Fibroblast of lung (primary cell): ENCODE data around the gene ZFP30. TPM values are rescaled to one million over a fixed set of nuclear protein-coding genes. Genes with fewer than 3 reads are reported as not detected.
A peak's percentile ranks its signal among the peaks of the same experiment; 100 is the strongest.

Experiments used
- DNase-seq, 2 donors: peaks; one replicate each; pipeline versions ENCODE4 v3.0.0 to v3.0.0-alpha.2; 2010; ENCODE audit warnings: low read depth in 2 of 2
- H2AFZ ChIP-seq: 2 replicates; pipeline ENCODE4 v1.5.1; 2012; ENCODE audit warnings: low read length, control low read depth, inconsistent platforms
- H3K27ac ChIP-seq: 2 replicates; pipeline ENCODE4 v1.5.1; 2011; ENCODE audit warnings: low read length, control low read depth; ENCODE audit not compliant: insufficient read depth
- H3K27me3 ChIP-seq: 2 replicates; pipeline ENCODE4 v1.5.1; 2011; ENCODE audit warnings: mild to moderate bottlenecking, low read length; ENCODE audit not compliant: control insufficient read depth, insufficient read depth
- H3K36me3 ChIP-seq: 2 replicates; pipeline ENCODE4 v1.5.1; 2011; ENCODE audit warnings: low read length; ENCODE audit not compliant: control insufficient read depth, insufficient read depth
- H3K4me1 ChIP-seq: 2 replicates; pipeline ENCODE4 v1.5.1; 2011; ENCODE audit warnings: low read length; ENCODE audit not compliant: control insufficient read depth, insufficient read depth; ENCODE audit errors: extremely low read depth
- H3K4me2 ChIP-seq: 2 replicates; pipeline ENCODE4 v1.5.1; 2011; ENCODE audit warnings: low read length, control low read depth; ENCODE audit not compliant: insufficient read depth; ENCODE audit errors: extremely low read depth
- H3K4me3 ChIP-seq, 4 experiments: fragments of 200-600 bp in 1 of 4; sonication (generic) in 1 of 4; replicated peaks in 1 of 4; 2 replicates each; pipeline ENCODE4 v1.5.1; 2011 to 2016; ENCODE audit warnings: low read length in 4 of 4, low read depth in 3 of 4, mild to moderate bottlenecking in 3 of 4, control low read depth in 2 of 4, inconsistent platforms in 1 of 4, mixed read lengths in 1 of 4; ENCODE audit not compliant: insufficient read depth in 1 of 4; ENCODE audit errors: control extremely low read depth in 1 of 4
- H3K79me2 ChIP-seq: 2 replicates; pipeline ENCODE4 v1.5.1; 2012; ENCODE audit warnings: mild to moderate bottlenecking, low read length, inconsistent platforms; ENCODE audit not compliant: control insufficient read depth, insufficient read depth
- H3K9ac ChIP-seq: 2 replicates; pipeline ENCODE4 v1.5.1; 2011; ENCODE audit warnings: mild to moderate bottlenecking, low read length, control low read depth; ENCODE audit not compliant: insufficient read depth
- H3K9me3 ChIP-seq: 2 replicates; pipeline ENCODE4 v1.5.1; 2012; ENCODE audit warnings: low read depth, low read length; ENCODE audit not compliant: control insufficient read depth, insufficient read depth
- H4K20me1 ChIP-seq: 2 replicates; pipeline ENCODE4 v1.5.1; 2011; ENCODE audit warnings: low read length; ENCODE audit not compliant: control insufficient read depth, insufficient read depth; ENCODE audit errors: extremely low read depth
- CTCF ChIP-seq, 2 donors: IDR thresholded peaks in 1 of 2; conservative IDR thresholded peaks in 1 of 2; 1 replicate in 1 of 2; 2 replicates in 1 of 2; pipeline ENCODE4 v1.5.1; 2011 to 2012; ENCODE audit warnings: low read length in 2 of 2, control low read depth in 1 of 2, inconsistent platforms in 1 of 2, low read depth in 1 of 2, mild to moderate bottlenecking in 1 of 2
- EZH2 ChIP-seq: IDR thresholded peaks from 2 replicates; pipeline ENCODE4 v1.5.1; 2012; ENCODE audit warnings: low read length, control low read depth, mild to moderate bottlenecking; ENCODE audit errors: missing control alignments
- polyA plus RNA-seq, 2 donors: library from polyadenylated mRNA; depleted of rRNA in 1 of 2; stranded (reverse) in 1 of 2; unstranded in 1 of 2; fragments of >200 nt; gene quantifications; 2 replicates each; pipeline ENCODE4 v1.2.1, GENCODE V29; 2011 to 2012; ENCODE audit warnings: missing spikeins in 1 of 2
- total RNA-seq: library from RNA; depleted of rRNA; stranded (reverse); fragments of >200 nt; gene quantifications from 2 replicates; pipeline ENCODE4 v1.2.1, GENCODE V29; 2014

ZFP30 gene
- total and polyA plus RNA-seq, 2 donors (not counting 1 experiment from before 2014, with no cell fraction given): 4.5 to 23.0 TPM

- TF ChIP-seq EZH2: no peak
- TF ChIP-seq CTCF (conservative IDR thresholded peaks at IDR 0.05 in 1 of 2, IDR thresholded peaks at IDR 0.05 in 1 of 2; ENCODE audit: low read depth in 1 of 2, low read length in 2 of 2): no peak
- Histone ChIP-seq H3K36me3 (no peaks in the 10 kb centered on the region), H3K9me3 (no peaks in the 10 kb centered on the region), H3K27me3 (no peaks in the 10 kb centered on the region), H3K79me2 (no peaks in the 10 kb centered on the region), H3K4me2 (peak overlapping the region; percentile 98), H3K4me1 (peaks cover 2% of the 10 kb centered on the region), H2AFZ (peak overlapping the region; percentile 96), H4K20me1 (no peaks in the 10 kb centered on the region), H3K4me3 (peak overlapping the region; percentile 68 to 98 (median 83)), H3K27ac (peak overlapping the region; percentile 67), H3K9ac (peak overlapping the region; percentile 47)
- no peak for DNase-seq
Observed at GRCh38 chr19:37593996-37594303, 61.3 kb downstream of the ZFP30 start.

DNA sequence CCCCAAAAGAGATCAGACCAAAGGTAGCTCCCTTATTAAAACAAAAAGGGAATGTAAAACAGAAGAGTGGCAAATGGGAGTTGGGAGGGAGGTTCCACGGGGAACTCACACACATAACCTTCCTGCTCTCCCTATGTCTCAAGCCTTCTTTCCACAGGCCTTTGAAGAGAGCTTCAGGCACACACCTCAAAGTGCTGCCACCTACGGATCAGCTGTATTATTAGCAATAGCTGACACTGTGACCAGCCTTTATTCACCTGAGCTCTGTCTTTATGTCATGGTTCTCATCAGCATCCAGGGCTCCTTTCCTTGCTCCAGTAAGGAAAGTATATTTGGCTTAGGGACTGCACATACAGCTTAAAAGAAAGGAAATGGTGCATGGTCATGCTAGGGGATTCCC is 71.9 kb downstream of the ZFP30 start:
- Histone ChIP-seq H3K27ac (no peak overlapping the region), H3K9ac (no peak overlapping the region), H3K27me3 (no peaks in the 10 kb centered on the region), H3K79me2 (no peaks in the 10 kb centered on the region), H3K36me3 (no peaks in the 10 kb centered on the region), H3K4me3 (no peak overlapping the region), H4K20me1 (no peaks in the 10 kb centered on the region), H3K9me3 (no peaks in the 10 kb centered on the region), H2AFZ (no peak overlapping the region), H3K4me2 (no peak overlapping the region), H3K4me1 (no peaks in the 10 kb centered on the region)
- no peak for DNase-seq
- TF ChIP-seq CTCF (conservative IDR thresholded peaks at IDR 0.05 in 1 of 2, IDR thresholded peaks at IDR 0.05 in 1 of 2; ENCODE audit: low read depth in 1 of 2, low read length in 2 of 2): no peak
- TF ChIP-seq EZH2: no peak

GRCh38 chr19:37572203-37572602 is 83.1 kb downstream of the ZFP30 start:
- Histone ChIP-seq H3K9ac (no peak overlapping the region), H3K4me3 (no peak overlapping the region), H3K36me3 (no peaks in the 10 kb centered on the region), H3K4me2 (no peak overlapping the region), H3K27ac (no peak overlapping the region), H3K9me3 (no peaks in the 10 kb centered on the region), H2AFZ (no peak overlapping the region), H3K27me3 (no peaks in the 10 kb centered on the region), H4K20me1 (no peaks in the 10 kb centered on the region), H3K79me2 (no peaks in the 10 kb centered on the region), H3K4me1 (no peaks in the 10 kb centered on the region)
- TF ChIP-seq EZH2 (no peak), CTCF (conservative IDR thresholded peaks at IDR 0.05 in 1 of 2, IDR thresholded peaks at IDR 0.05 in 1 of 2; ENCODE audit: low read depth in 1 of 2, low read length in 2 of 2) (no peak)
- DNase-seq: peak; percentile 23 to 41
